Chondrocyte (in vitro differentiated cells): ENCODE data around the gene CHRM1. TPM values are rescaled to one million over a fixed set of nuclear protein-coding genes. Genes with fewer than 3 reads are reported as not detected.

Experiments used
- DNase-seq: peaks from one replicate; pipeline ENCODE4 v3.0.0; 2021; ENCODE audit warnings: mixed read lengths, low spot score
- H3K27ac Mint-ChIP-seq: one replicate; pipeline ENCODE4 v1.8.0; 2021; ENCODE audit warnings: mild to moderate bottlenecking, moderate library complexity, mixed read lengths; ENCODE audit not compliant: unreplicated experiment
- H3K27me3 Mint-ChIP-seq: 2 replicates; pipeline ENCODE4 v1.8.0; 2021; ENCODE audit warnings: low read depth, mixed read lengths
- H3K36me3 Mint-ChIP-seq: 2 replicates; pipeline ENCODE4 v1.8.0; 2021; ENCODE audit warnings: low read depth, mixed read lengths
- H3K4me1 Mint-ChIP-seq: 2 replicates; pipeline ENCODE4 v1.8.0; 2021; ENCODE audit warnings: low read depth, mild to moderate bottlenecking, mixed read lengths
- H3K4me3 Mint-ChIP-seq: one replicate; pipeline ENCODE4 v1.8.0; 2021; ENCODE audit warnings: mild to moderate bottlenecking, moderate library complexity, mixed read lengths; ENCODE audit not compliant: unreplicated experiment
- H3K9me3 Mint-ChIP-seq: 2 replicates; pipeline ENCODE4 v1.8.0; 2021; ENCODE audit warnings: low read depth, mixed read lengths
- long read RNA-seq: library from polyadenylated mRNA; stranded (forward); transcript quantifications from one replicate; pipeline ENCODE4 v2.0.0, GENCODE V29; 2021
- total RNA-seq: library from RNA; stranded (reverse); gene quantifications from 3 replicates; pipeline ENCODE4 v1.2.1, GENCODE V29; 2021
- TF ChIP-seq, protein P1 (sequence below): fragments of 200-600 bp; sonication (generic); IDR thresholded peaks from 2 replicates; pipeline ENCODE4 v1.5.0; 2021; ENCODE audit warnings: antibody characterized with exemption, mild to moderate bottlenecking, moderate library complexity

The CHRM1 gene, protein sequence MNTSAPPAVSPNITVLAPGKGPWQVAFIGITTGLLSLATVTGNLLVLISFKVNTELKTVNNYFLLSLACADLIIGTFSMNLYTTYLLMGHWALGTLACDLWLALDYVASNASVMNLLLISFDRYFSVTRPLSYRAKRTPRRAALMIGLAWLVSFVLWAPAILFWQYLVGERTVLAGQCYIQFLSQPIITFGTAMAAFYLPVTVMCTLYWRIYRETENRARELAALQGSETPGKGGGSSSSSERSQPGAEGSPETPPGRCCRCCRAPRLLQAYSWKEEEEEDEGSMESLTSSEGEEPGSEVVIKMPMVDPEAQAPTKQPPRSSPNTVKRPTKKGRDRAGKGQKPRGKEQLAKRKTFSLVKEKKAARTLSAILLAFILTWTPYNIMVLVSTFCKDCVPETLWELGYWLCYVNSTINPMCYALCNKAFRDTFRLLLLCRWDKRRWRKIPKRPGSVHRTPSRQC
- not detected in 3 replicates for total RNA-seq
- long read RNA-seq, result 0 reads

- TF ChIP-seq, protein P1, sequence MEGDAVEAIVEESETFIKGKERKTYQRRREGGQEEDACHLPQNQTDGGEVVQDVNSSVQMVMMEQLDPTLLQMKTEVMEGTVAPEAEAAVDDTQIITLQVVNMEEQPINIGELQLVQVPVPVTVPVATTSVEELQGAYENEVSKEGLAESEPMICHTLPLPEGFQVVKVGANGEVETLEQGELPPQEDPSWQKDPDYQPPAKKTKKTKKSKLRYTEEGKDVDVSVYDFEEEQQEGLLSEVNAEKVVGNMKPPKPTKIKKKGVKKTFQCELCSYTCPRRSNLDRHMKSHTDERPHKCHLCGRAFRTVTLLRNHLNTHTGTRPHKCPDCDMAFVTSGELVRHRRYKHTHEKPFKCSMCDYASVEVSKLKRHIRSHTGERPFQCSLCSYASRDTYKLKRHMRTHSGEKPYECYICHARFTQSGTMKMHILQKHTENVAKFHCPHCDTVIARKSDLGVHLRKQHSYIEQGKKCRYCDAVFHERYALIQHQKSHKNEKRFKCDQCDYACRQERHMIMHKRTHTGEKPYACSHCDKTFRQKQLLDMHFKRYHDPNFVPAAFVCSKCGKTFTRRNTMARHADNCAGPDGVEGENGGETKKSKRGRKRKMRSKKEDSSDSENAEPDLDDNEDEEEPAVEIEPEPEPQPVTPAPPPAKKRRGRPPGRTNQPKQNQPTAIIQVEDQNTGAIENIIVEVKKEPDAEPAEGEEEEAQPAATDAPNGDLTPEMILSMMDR, result no peak
- DNase-seq, result no peak
- peaks cover 29% of the 10 kb centered on the region for H3K4me1 Mint-ChIP-seq
- H3K27me3 Mint-ChIP-seq, result peaks cover 48% of the 10 kb centered on the region
- peak within 1 kb of the TSS; percentile 62 for H3K4me3 Mint-ChIP-seq
- no peak within 1 kb of the TSS for H3K27ac Mint-ChIP-seq
- no peaks in the 10 kb centered on the region for H3K36me3 Mint-ChIP-seq
- no peaks in the 10 kb centered on the region for H3K9me3 Mint-ChIP-seq
Measured at GRCh38 chr11:62921201-62921572, at the start of gene CHRM1. Gene CHRM1 (minus strand): TSS chr11:62921363. CDS start chr11:62911100, 10,263 bp downstream.

GRCh38 chr11:62965574-62965973 is 44.4 kb upstream of the CHRM1 start:
- H3K27me3 Mint-ChIP-seq, result peaks cover 30% of the 10 kb centered on the region
- TF ChIP-seq, protein P1, result no peak
- no peak overlapping the region for H3K27ac Mint-ChIP-seq
- no peak overlapping the region for H3K4me3 Mint-ChIP-seq
- no peak for DNase-seq
- no peaks in the 10 kb centered on the region for H3K9me3 Mint-ChIP-seq
- no peaks in the 10 kb centered on the region for H3K4me1 Mint-ChIP-seq
- peaks cover 1% of the 10 kb centered on the region for H3K36me3 Mint-ChIP-seq

DNA sequence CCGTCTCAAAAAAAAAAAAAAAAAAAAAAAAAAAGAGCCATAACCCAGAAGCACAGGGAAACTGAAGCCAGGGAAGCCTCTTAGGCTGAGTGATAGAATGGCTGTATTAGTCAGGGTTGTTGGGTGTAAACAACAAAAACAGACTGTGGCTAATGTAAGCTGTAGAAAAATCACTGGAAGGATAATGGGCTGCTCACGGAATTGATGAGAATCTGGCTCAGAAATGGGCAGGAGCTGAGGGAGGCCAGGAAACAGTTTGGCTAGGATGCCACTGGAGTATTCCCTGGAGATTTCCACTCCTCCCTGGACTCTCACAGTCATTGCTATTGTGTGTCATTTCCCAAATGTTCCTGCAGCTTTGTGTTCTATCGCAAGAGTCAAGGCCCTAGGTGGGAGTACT is 41.2 kb upstream of the CHRM1 start:
- no peak for DNase-seq
- Mint-ChIP-seq H3K4me1 (peaks cover 13% of the 10 kb centered on the region), H3K27ac (no peak overlapping the region), H3K36me3 (no peaks in the 10 kb centered on the region), H3K27me3 (peaks cover 13% of the 10 kb centered on the region), H3K9me3 (no peaks in the 10 kb centered on the region), H3K4me3 (no peak overlapping the region)
- TF ChIP-seq, protein P1, result no peak

DNA sequence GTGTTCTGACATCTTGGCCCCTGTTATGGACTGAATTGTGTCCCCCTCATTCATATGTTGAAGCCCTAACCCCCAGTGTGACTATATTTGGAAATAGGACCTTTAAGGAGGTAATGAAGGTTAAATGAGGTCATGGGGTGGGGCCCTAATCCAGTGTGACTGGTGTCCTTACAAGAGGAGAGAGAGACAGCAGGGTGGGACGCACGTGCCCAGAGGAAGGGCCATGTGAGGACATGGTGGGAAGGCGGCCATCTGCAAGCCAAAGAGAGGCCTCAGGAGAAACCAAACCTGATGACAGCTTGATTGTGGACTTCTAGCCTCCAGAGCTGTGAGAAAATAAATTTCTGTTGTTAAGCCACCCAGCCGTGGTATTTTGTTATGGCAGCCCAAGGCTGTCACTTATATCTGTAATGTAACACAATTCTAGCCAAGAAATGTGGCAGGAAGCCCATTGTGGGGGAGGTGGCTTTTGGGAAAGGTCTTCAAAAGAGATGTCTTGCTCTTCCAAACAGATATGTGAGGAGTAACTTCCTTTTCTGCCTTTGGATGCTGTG is 39.9 kb upstream of the CHRM1 start:
- peaks cover 1% of the 10 kb centered on the region for H3K27me3 Mint-ChIP-seq
- H3K4me1 Mint-ChIP-seq, result peaks cover 13% of the 10 kb centered on the region
- H3K36me3 Mint-ChIP-seq, result no peaks in the 10 kb centered on the region
- TF ChIP-seq, protein P1, result no peak
- no peaks in the 10 kb centered on the region for H3K9me3 Mint-ChIP-seq
- DNase-seq, result no peak
- no peak overlapping the region for H3K27ac Mint-ChIP-seq
- no peak overlapping the region for H3K4me3 Mint-ChIP-seq

DNA sequence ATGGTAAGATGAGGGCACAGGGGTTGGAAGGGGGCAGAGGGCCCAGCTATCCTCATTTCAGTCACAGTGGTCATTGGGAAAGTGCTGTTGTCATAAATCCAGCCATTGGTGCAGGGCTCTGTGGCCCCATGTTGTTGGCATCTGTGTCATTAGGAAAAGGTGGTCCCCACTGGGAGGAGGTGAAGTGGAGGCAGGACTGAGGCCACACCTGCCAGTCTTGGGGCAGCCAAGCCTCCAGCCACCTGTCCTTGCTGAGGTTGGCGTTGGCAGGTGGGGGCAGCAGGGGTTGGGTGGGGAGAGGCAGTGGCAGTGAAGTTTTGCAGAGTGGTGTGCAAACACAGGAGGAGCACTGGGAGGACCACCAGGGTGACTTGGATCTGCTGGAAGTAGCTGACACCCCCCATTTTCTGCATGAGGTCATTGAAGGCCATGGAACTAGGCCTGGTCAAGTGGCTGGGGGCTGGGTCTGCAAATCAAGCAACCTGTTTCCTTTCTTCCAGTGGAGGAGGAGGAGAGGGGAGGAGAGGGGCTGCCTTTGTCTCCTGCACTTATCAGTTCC is 38.3 kb upstream of the CHRM1 start:
- H3K4me1 Mint-ChIP-seq, result peaks cover 13% of the 10 kb centered on the region
- no peaks in the 10 kb centered on the region for H3K36me3 Mint-ChIP-seq
- DNase-seq, result no peak
- H3K4me3 Mint-ChIP-seq, result no peak overlapping the region
- TF ChIP-seq, protein P1, result no peak
- H3K27ac Mint-ChIP-seq, result no peak overlapping the region
- no peaks in the 10 kb centered on the region for H3K9me3 Mint-ChIP-seq
- H3K27me3 Mint-ChIP-seq, result peaks cover 6% of the 10 kb centered on the region
